HK-2 (cell line): ENCODE data around the gene PCDH9.

Source experiments
- DNase-seq: peaks from one replicate; pipeline ENCODE4 v3.0.0-alpha.2; 2018; ENCODE audit not compliant: unreplicated experiment

PCDH9 gene, protein sequence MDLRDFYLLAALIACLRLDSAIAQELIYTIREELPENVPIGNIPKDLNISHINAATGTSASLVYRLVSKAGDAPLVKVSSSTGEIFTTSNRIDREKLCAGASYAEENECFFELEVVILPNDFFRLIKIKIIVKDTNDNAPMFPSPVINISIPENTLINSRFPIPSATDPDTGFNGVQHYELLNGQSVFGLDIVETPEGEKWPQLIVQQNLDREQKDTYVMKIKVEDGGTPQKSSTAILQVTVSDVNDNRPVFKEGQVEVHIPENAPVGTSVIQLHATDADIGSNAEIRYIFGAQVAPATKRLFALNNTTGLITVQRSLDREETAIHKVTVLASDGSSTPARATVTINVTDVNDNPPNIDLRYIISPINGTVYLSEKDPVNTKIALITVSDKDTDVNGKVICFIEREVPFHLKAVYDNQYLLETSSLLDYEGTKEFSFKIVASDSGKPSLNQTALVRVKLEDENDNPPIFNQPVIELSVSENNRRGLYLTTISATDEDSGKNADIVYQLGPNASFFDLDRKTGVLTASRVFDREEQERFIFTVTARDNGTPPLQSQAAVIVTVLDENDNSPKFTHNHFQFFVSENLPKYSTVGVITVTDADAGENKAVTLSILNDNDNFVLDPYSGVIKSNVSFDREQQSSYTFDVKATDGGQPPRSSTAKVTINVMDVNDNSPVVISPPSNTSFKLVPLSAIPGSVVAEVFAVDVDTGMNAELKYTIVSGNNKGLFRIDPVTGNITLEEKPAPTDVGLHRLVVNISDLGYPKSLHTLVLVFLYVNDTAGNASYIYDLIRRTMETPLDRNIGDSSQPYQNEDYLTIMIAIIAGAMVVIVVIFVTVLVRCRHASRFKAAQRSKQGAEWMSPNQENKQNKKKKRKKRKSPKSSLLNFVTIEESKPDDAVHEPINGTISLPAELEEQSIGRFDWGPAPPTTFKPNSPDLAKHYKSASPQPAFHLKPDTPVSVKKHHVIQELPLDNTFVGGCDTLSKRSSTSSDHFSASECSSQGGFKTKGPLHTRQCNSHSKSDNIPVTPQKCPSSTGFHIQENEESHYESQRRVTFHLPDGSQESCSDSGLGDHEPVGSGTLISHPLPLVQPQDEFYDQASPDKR (N-terminal part only)

DNA sequence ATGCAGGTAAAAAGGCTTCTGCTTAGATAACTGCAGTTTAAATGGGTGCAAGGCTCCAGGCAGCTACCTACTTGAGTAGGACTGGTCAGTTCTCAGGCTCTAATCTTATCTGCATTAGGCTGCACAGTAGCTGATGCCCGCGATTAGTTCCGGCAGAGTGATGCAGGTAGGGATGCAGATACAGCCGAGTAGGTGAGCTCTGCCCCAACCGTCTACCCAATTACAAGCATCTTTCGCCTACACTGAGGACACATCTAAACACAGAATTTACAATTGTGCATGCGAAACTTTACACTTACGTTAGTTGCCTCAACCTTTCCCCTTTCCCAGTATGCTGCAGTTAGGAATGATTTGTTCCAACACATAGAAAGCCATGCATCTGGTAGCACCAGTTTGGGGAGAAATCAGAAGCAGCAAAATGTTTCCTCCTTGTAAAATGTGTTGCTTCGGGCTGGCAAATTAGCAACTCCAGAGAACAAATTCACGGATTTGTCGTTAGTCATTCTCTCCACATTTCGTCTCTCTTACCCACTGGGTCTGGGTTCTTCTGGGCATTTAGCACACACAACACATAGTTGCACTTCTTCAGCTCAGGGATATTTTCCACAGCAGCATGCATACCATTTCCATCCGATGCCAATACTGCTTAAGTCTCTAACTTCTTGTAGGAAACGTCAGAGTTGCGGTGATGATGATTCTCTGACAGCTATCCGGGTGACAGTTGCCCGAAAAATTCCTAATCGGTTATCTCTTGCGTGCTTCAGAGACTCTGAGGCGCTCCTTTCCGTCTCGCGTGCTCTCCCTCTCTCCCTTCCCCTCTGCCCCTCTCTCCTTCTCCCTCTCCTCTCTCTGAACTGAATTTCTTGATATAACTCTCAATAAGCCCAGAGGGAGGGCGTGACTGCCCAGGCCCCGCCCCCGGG lies at the start of gene PCDH9:
Gene PCDH9 (minus strand): TSS at position 856 of the 923 bp plus-strand sequence. CDS start 1,896 bp downstream, outside the sequence.
- DNase-seq: peak; percentile 3

DNA sequence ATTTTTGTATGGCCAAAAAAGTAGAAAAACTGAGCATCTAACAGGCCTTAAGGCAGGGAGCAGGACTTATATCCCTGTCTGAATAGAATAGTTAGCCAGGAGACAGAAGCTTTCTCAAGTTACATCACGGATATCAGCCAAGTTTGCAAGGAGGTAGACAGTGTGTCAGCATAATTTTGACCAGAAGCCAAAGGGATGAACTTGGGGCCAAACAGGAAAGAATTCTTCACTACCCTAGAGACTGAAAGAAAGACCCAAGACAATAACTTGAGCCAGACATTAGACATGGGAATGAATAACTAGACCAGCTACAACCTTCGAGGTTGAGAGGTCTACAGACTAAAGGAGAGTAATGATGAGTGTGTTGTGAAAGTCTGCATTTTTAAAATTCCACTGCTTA lies 48.1 kb upstream of the PCDH9 start:
- no peak for DNase-seq

- no peak for DNase-seq
Observed at GRCh38 chr13:67277581-67277980, 47.4 kb upstream of the PCDH9 start.

- DNase-seq: no peak
Observed at GRCh38 chr13:67275351-67275960, 45.3 kb upstream of the PCDH9 start.

DNA sequence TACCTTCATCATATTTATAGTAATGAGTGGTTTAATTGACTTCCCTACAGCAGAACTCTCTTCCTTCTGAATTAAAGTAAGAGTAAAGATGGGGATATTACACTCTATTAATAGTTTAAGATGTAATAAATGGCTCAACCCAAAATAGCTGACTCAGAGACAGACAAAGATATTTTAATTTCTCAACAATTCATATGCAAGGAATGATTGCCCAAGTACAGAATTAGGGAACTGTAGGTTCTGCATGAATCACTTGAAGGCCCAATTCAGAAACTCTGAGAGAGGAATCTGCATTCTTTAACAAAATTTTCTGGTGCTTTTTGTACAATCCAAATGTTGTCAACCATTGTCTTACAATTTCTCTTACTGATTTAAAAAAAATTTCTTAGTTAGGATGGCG lies 42.9 kb upstream of the PCDH9 start:
- DNase-seq: no peak

GRCh38 chr13:67267136-67267535 lies 37.0 kb upstream of the PCDH9 start:
- DNase-seq: no peak

GRCh38 chr13:67259208-67259607 lies 29.1 kb upstream of the PCDH9 start:
- no peak for DNase-seq

DNA sequence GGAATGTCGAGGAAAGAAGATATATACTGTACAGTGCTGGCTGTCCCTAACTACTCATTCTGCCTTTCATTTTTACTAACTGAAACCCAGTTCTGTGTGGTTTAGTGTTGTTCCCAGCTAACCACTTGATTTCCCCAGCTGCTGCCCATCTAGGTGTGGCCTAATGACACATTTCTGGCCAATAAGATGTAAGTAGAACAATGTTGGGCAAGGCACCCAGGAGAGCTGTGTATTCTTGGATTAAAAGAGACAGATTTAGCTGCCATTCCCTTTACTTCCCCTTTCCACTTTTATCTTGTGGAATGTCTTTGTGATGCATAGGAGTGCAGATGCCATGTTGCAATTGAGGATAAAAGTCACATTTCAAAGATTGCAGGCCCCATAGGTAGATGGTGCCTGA lies 28.3 kb upstream of the PCDH9 start:
- no peak for DNase-seq

DNA sequence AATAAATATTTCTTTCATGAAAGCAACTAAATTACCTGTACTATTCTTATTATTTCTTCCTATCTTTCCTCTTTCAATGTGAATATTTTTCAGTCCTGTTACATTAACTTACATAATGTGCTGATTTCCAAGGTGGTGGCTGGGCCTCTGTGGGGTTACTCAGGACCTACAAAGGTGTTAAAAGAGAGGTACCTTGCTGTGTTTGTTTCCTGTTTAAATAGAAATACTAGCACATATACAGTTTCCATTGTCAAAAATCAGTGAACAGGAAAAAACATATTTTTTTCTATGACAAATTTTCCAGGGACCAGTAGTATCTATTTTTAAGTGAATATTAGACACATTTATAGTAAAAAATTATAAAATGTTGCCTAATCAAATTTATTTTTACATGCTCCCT lies 8.7 kb upstream of the PCDH9 start:
- no peak for DNase-seq

GRCh38 chr13:67238277-67238859 lies 8.2 kb upstream of the PCDH9 start:
- DNase-seq: no peak

- DNase-seq: no peak
Observed at GRCh38 chr13:67235265-67235664, 5.1 kb upstream of the PCDH9 start.

- no peak for DNase-seq
Observed at GRCh38 chr13:67232384-67232783, 2.2 kb upstream of the PCDH9 start.

DNA sequence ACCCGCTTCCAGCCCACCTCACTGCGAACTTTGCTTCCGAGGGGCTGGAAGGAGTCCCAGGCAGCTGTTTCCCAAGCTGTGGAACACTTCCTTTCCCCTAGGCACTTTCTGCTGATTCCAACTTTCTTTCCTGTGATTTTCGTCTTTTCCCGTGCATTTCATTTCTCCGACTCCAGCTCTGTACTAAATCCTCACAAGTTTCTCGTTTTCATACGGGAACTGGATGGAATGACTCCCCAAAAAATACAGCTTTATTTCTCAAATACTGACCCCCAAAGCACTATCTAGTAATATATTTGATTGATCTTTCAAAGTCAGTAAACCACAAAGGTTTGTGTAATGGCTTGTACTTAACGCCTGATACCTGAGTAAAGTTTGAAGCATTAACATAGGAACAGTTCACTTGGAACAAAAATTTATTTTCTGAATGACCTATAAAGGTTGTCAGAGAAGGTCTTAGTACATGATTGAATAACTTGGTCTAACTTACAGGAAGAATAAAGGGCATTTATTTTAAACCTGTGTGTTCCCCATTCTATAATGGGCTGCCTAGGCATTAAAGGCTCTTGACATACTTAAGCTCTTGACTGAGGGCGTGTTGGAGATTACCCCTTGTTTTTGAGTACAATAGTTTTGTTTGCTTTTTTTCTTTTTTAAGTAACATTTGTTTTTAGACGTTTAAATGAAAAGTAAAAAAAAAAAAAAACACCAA lies 1.3 kb upstream of the PCDH9 start:
- DNase-seq: no peak

- DNase-seq: peak; percentile 92
Observed at GRCh38 chr13:67230404-67231288, 510 bp upstream of the PCDH9 start.

DNA sequence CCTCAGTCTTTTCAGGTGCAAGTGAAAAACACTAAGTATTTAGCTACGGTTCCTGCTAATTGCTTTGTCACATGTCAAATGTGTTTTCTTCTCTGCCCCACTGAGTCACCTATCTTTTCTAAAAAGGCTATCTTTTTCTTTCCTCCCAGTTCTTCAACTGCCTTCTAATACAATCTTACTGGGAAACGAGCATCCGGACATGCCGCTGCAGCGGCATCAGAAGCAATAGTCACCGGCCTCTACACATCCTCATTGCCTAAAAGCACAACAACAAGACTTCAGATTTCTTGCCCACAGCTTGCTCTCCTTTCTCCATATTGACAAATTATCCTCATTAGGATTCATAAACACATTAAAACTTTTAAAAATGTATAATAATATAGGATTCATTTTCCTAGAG lies 1.2 kb downstream of the PCDH9 start:
- DNase-seq: no peak

DNA sequence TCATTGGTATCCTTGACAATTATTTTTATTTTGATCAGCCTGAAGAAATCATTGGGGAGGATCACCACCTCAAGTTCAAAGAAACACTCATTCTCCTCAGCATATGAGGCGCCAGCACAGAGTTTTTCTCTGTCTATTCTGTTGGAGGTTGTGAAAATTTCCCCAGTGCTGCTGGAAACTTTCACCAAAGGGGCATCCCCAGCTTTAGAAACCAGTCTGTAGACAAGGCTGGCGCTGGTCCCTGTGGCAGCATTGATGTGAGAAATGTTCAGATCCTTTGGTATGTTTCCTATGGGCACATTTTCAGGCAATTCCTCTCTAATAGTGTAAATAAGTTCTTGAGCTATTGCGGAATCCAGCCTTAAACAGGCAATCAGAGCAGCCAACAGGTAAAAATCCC lies 2.1 kb downstream of the PCDH9 start:
- DNase-seq: no peak

- no peak for DNase-seq
Observed at GRCh38 chr13:67227131-67227983, 2.8 kb downstream of the PCDH9 start.

- no peak for DNase-seq
Observed at GRCh38 chr13:67226696-67227095, 3.4 kb downstream of the PCDH9 start.
